HEK293T (cell line): ENCODE measurements around the gene ZNF2.

Source experiments
- ARNT ChIP-seq: fragments of 450-650 bp; IDR thresholded peaks from 2 replicates; pipeline ENCODE4 v1.6.1; 2017; ENCODE audit warnings: mild to moderate bottlenecking
- BHLHE40 ChIP-seq: fragments of 450-650 bp; IDR thresholded peaks from 2 replicates; pipeline ENCODE4 v1.6.1; 2016; ENCODE audit warnings: mild to moderate bottlenecking, moderate library complexity, borderline replicate concordance
- ELF4 ChIP-seq: fragments of 450-650 bp; IDR thresholded peaks from 2 replicates; pipeline ENCODE4 v1.6.1; 2017; ENCODE audit warnings: antibody characterized with exemption
- FOXA1 ChIP-seq: fragments of 450-650 bp; IDR thresholded peaks from 2 replicates; pipeline ENCODE4 v1.6.1; 2016; ENCODE audit warnings: mild to moderate bottlenecking
- FOXK2 ChIP-seq: fragments of 450-650 bp; IDR thresholded peaks from 2 replicates; pipeline ENCODE4 v1.6.1; 2016; ENCODE audit warnings: mild to moderate bottlenecking
- FOXM1 ChIP-seq: fragments of 450-650 bp; IDR thresholded peaks from 2 replicates; pipeline ENCODE4 v1.6.1; 2017; ENCODE audit warnings: mild to moderate bottlenecking, borderline replicate concordance
- NFRKB ChIP-seq: fragments of 450-650 bp; IDR thresholded peaks from 2 replicates; pipeline ENCODE4 v1.6.1; 2016; ENCODE audit warnings: mild to moderate bottlenecking, moderate library complexity
- PKNOX1 ChIP-seq: fragments of 450-650 bp; IDR thresholded peaks from 2 replicates; pipeline ENCODE4 v1.6.1; 2016
- SP1 ChIP-seq: fragments of 450-650 bp; IDR thresholded peaks from 2 replicates; pipeline ENCODE4 v1.6.1; 2017
- SUZ12 ChIP-seq: fragments of 450-650 bp; IDR thresholded peaks from 2 replicates; pipeline ENCODE4 v1.6.1; 2016; ENCODE audit warnings: mild to moderate bottlenecking
- TARDBP ChIP-seq: fragments of 450-650 bp; IDR thresholded peaks from 2 replicates; pipeline ENCODE4 v1.6.1; 2016
- ZNF384 ChIP-seq: fragments of 450-650 bp; IDR thresholded peaks from 2 replicates; pipeline ENCODE4 v1.6.1; 2016

- TF ChIP-seq FOXM1 (no peak), ZNF384 (no peak), BHLHE40 (no peak), TARDBP (no peak), SUZ12 (no peak), SP1 (no peak), FOXA1 (no peak), NFRKB (no peak), PKNOX1 (no peak), ARNT (no peak), FOXK2 (no peak), ELF4 (no peak)
Measured at GRCh38 chr2:95181774-95182173, 16.2 kb downstream of the ZNF2 start.
